GM20431 (cell line): ENCODE results near the gene PAK2.
"Not testable (repeated sequence)": the region's sequence is repeated elsewhere in the genome, so short reads cannot be mapped to it uniquely, and the experiment has no call there.

ENCODE experiments used
- in situ Hi-C: fragments of 300-500 bp; cut with MseI, MboI; formaldehyde crosslinking; loops from one replicate; pipeline ENCODE4 v1.15.0; 2020; ENCODE audit warnings: low sequenced_read_pairs; ENCODE audit not compliant: unreplicated experiment

PAK2 gene

DNA sequence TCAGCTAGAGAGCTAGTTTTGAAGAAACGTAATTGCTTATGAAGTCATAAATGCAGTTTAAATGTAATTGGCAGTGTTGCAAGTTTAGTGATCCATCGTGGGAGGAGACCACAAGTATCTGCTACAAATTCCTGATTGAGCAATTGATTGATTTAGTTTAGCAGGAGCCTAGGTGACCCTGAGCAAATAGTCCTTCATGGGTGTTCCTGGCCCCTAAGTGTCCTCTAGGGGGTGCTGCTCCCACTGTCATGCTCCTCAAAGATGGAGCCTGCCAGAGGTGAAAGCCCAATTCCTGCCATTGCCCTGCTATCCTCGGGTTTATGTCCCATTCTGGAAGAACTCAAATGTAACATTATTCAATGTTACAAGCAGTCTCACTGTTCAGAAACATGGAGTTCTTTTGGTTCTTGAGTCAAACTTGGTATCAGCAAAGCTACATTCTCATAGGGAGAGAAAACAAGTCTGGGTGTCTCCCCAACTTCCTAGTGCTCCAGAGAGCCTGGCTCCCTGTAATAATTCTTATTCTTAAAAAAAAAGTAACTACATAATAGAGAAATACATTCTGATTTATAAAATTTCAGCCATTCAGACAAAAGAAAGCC is 98.3 kb downstream of the PAK2 start:
- in situ Hi-C loops, result loop anchor here (10.0 to 25.0 kb wide), 2 partner anchors 137 to 349 kb away; no protein-coding TSS in a partner anchor

DNA sequence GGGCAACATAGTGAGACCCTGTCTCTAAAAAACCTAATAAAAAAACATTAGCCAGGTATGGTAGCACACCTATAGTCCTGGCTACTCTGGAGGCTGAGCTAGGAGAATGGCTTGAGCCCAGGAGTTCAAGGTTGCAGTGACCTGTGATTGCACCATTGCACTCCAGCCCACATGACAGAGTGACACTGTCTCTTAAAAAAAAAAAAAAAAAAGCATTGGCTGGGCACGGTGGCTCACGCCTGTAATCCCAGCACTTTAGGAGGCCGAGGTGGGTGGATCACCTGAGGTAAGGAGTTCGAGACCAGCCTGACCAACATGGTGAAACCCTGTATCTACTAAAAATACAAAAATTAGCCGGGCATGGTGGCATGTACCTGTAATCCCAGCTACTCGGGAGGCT is 99.7 kb downstream of the PAK2 start:
- in situ Hi-C loops, result loop anchor here (10.0 to 25.0 kb wide), 2 partner anchors 135 to 348 kb away; no protein-coding TSS in a partner anchor

DNA sequence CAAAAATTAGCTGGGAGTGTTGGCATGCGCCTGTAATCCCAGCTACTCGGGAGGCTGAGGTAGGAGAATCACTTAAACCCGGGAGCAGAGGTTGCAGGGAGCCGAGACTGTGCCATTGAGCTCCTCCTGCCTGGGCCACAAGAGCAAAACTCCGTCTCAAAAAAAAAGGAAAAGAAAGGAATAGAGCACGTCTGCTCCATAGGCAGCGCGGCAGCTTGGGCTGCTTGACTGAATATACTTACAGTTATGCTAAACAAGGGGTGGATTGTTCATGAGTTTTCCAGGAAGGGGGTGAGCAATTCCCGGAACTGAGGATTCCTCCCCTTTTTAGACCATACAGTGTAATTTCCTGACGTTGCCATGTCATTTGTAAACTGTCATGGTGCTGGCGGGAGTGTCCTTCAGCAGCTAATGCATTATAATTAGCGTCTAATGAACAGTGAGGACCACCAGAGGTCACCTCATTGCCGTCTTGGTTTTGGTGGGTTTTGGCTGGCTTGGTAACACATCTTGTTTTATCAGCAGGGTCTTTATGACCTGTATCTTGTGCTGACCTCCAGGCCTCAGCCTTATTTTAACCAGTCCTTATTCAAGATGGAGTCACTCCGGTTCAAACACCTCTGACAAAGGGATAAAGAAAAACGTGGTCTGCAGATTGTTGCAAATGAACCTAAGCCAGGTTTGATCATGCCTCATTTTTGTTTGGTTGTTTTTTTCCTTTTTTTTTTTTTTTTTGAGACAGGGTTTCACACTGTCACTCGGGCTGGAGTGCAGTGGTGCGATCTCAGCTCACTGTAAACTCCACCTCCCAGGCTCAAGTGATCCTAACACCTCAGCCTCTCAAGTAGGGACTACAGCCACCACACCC is 103.1 kb downstream of the PAK2 start:
- in situ Hi-C loops, result loop anchor here (25.0 kb wide), 1 partner anchor 344 kb away; no protein-coding TSS in a partner anchor

- in situ Hi-C loops, result loop anchor here (25.0 kb wide), 1 partner anchor 344 kb away; no protein-coding TSS in a partner anchor
Observed at GRCh38 chr3:196843435-196844110, 103.9 kb downstream of the PAK2 start.

- in situ Hi-C loops, result loop anchor here (25.0 kb wide), 1 partner anchor 343 kb away; no protein-coding TSS in a partner anchor
Observed at GRCh38 chr3:196844235-196845219, 104.9 kb downstream of the PAK2 start.

DNA sequence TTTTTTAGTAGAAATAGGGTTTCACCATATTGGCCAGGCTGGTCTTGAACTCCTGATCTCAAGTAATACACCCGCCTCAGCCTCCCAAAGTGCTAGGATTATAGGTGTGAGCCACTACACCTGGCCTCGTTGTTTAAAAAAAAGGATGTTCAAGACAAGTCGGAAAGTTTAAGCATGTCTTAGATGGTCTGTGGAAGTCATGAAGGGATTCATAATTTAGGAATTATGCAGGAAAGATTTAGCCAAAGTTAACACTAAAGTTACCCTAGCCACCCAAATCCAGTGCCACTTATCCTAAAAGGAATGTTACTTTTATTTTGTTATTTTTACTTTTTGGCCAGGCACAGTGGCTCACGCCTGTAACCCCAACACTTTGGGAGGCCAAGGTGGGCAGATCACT is 108.7 kb downstream of the PAK2 start:
- in situ Hi-C loops, result loop anchor here (25.0 kb wide), 1 partner anchor 339 kb away; no protein-coding TSS in a partner anchor

GRCh38 chr3:196849180-196849741 is 109.6 kb downstream of the PAK2 start:
- in situ Hi-C loops, result loop anchor here (25.0 kb wide), 1 partner anchor 338 kb away; no protein-coding TSS in a partner anchor

- in situ Hi-C loops, result not testable (repeated sequence)
Observed at GRCh38 chr3:196863000-196863399, 123.3 kb downstream of the PAK2 start.

DNA sequence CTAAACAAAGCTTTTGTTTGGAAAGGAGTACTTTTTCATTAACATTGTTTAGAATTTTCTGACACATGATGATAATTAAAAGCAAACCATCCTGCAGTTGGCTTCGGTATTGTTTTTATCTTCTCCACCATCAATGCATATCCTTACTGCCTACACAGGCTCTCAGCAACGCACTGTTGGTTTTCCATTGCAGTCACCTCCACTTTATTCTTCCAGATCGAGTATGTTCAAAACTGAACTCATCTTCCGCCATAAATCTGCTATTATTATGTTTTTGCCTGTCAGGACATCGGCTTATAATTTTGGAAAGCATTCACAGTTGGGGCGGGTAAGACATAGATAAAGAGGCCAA is 127.5 kb downstream of the PAK2 start:
- in situ Hi-C loops, result no loop called here

GRCh38 chr3:196867507-196868296 is 128.0 kb downstream of the PAK2 start, which contains the start of gene SENP5:
SENP5 (plus strand) TSS chr3:196867920; CDS start chr3:196885182, 17,262 bp downstream.
- in situ Hi-C loops, result no loop called here

GRCh38 chr3:196868297-196868661 is 128.6 kb downstream of the PAK2 start:
- in situ Hi-C loops, result no loop called here

DNA sequence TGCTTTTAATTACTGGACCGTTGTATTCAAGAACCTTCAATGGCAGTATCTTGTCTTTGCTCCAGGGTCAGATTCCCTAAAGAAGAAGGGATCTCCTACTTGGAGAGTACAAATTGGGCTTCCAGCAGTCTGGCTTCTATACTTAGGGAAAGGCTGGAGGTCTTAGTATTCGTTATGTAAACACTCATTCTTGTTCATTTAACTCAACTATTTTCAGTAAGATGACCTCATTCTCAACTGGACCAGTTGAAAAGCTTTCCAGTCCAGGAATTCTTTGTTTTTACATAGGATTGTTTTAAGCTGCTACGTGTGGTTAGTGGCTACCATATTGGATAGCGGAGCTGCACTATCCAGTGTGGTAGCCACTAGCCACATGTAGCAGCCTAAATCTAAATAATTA is 132.7 kb downstream of the PAK2 start:
- in situ Hi-C loops, result no loop called here

DNA sequence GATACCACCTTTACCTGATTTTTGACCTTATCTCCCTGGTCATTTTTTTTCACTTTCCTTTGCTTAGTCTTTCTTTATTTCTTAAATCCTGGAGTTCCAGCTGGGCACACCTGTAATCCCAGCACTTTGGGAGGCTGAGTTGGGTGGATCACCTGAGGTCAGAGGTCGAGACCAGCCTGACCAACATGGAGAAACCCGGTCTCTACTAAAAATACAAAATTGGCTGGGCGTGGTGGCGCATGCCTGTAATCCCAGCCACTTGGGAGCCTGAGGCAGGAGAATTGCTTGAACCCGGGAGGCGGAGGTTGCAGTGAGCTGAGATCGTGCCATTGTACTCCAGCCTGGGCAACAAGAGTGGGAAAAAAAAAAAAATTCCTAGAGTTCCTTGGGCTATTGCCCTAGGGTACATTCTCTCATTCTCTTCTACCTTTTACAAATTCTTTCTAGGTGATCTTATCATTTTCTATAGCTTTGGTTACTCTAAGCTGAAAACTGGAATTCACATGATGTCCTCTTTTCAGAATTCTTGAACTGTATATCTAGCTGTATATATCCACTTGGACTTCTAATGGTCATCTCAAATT is 134.9 kb downstream of the PAK2 start:
- in situ Hi-C loops, result not testable (repeated sequence)

DNA sequence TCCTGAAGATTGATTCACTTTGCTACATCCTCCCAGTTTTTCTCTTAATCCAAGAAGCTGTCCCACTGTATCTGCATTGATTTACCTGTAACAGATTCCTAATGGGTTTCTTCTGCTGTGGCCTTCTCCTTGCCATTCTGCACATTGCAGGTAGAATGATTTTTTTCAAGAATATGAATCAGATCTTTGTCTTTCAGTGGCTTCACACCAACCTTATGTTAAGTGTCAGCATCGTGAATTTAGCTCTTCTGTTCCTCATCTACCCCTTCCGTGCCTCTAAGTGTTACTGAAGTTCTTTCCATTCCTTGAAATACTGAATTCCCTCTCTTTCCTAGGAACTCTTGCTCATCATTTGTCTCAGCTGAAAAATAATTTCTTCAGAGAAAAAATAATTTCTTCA is 135.6 kb downstream of the PAK2 start:
- in situ Hi-C loops, result no loop called here
